Measurements from ENCODE around the gene LENEP. TPM values are rescaled to one million over a fixed set of nuclear protein-coding genes. Genes with fewer than 3 reads are reported as not detected.
"Not testable (repeated sequence)": the region's sequence is repeated elsewhere in the genome, so short reads cannot be mapped to it uniquely, and the experiment has no call there.

Gene LENEP
- total RNA-seq, 1 experiment from 2014 or later: not detected

- Histone ChIP-seq H3K36me3 (peaks cover 60% of the 10 kb centered on the region), H3K9me3 (no peaks in the 10 kb centered on the region), H3K27me3 (no peaks in the 10 kb centered on the region), H3K4me3 (no peak overlapping the region)
- no peak for DNase-seq
Observed at GRCh38 chr1:154987326-154987725, 6.1 kb upstream of the LENEP start.

GRCh38 chr1:154988058-154988954 is 5.1 kb upstream of the LENEP start:
- Histone ChIP-seq H3K27me3 (no peaks in the 10 kb centered on the region), H3K9me3 (no peaks in the 10 kb centered on the region), H3K36me3 (peaks cover 55% of the 10 kb centered on the region), H3K4me3 (no peak overlapping the region)
- DNase-seq: no peak

- H3K27me3 ChIP-seq: no peaks in the 10 kb centered on the region
- no peaks in the 10 kb centered on the region for H3K9me3 ChIP-seq
- peaks cover 53% of the 10 kb centered on the region for H3K36me3 ChIP-seq
- H3K4me3 ChIP-seq: no peak overlapping the region
- DNase-seq: no peak
Observed at GRCh38 chr1:154989195-154989860, 4.1 kb upstream of the LENEP start.

- Histone ChIP-seq H3K9me3 (no peaks in the 10 kb centered on the region), H3K36me3 (peaks cover 53% of the 10 kb centered on the region), H3K27me3 (no peaks in the 10 kb centered on the region), H3K4me3 (no peak overlapping the region)
- no peak for DNase-seq
Observed at GRCh38 chr1:154990276-154990675, 3.1 kb upstream of the LENEP start.

GRCh38 chr1:154992721-154993571 is 440 bp upstream of the LENEP start:
- Histone ChIP-seq H3K4me3 (no peak overlapping the region), H3K9me3 (no peaks in the 10 kb centered on the region), H3K36me3 (peaks cover 36% of the 10 kb centered on the region), H3K27me3 (no peaks in the 10 kb centered on the region)
- DNase-seq: no peak

GRCh38 chr1:154994269-154994587 is 842 bp downstream of the LENEP start:
- Histone ChIP-seq H3K9me3 (no peaks in the 10 kb centered on the region), H3K36me3 (peaks cover 23% of the 10 kb centered on the region), H3K27me3 (no peaks in the 10 kb centered on the region), H3K4me3 (no peak overlapping the region)
- no peak for DNase-seq

- Histone ChIP-seq H3K36me3 (peaks cover 19% of the 10 kb centered on the region), H3K9me3 (no peaks in the 10 kb centered on the region), H3K4me3 (no peak overlapping the region), H3K27me3 (no peaks in the 10 kb centered on the region)
- no peak for DNase-seq
Observed at GRCh38 chr1:154994591-154994990, 1.2 kb downstream of the LENEP start.

GRCh38 chr1:154995301-154995983 is 2.1 kb downstream of the LENEP start:
- peaks cover 11% of the 10 kb centered on the region for H3K36me3 ChIP-seq
- H3K27me3 ChIP-seq, H3K4me3 ChIP-seq, H3K9me3 ChIP-seq: not testable (repeated sequence)
- peak; percentile 69 for DNase-seq

GRCh38 chr1:154996966-154997701 is 3.7 kb downstream of the LENEP start:
- no peak for DNase-seq
- no peak overlapping the region for H3K4me3 ChIP-seq
- H3K36me3 ChIP-seq: no peaks in the 10 kb centered on the region
- H3K27me3 ChIP-seq: no peaks in the 10 kb centered on the region
- no peaks in the 10 kb centered on the region for H3K9me3 ChIP-seq

GRCh38 chr1:154998201-154998780 is 4.9 kb downstream of the LENEP start:
- DNase-seq: no peak
- H3K27me3 ChIP-seq: no peaks in the 10 kb centered on the region
- H3K36me3 ChIP-seq: peaks cover 6% of the 10 kb centered on the region
- no peak overlapping the region for H3K4me3 ChIP-seq
- no peaks in the 10 kb centered on the region; the same call in 1 of the 2 replicates for H3K9me3 ChIP-seq

- no peaks in the 10 kb centered on the region; the same call in 1 of the 2 replicates for H3K9me3 ChIP-seq
- no peaks in the 10 kb centered on the region for H3K27me3 ChIP-seq
- peaks cover 10% of the 10 kb centered on the region for H3K36me3 ChIP-seq
- no peak overlapping the region for H3K4me3 ChIP-seq
- DNase-seq: peak; percentile 67
Observed at GRCh38 chr1:154998818-154999570, 5.6 kb downstream of the LENEP start.

GRCh38 chr1:154999571-155000410 is 6.4 kb downstream of the LENEP start:
- no peaks in the 10 kb centered on the region for H3K27me3 ChIP-seq
- DNase-seq: peak; percentile 40
- peaks cover 18% of the 10 kb centered on the region for H3K36me3 ChIP-seq
- H3K4me3 ChIP-seq: peak overlapping the region; percentile 77
- no peaks in the 10 kb centered on the region; the same call in 1 of the 2 replicates for H3K9me3 ChIP-seq

- Histone ChIP-seq H3K9me3 (no peaks in the 10 kb centered on the region; the same call in 1 of the 2 replicates), H3K4me3 (peak overlapping the region; percentile 77), H3K36me3 (peaks cover 19% of the 10 kb centered on the region), H3K27me3 (no peaks in the 10 kb centered on the region)
- no peak for DNase-seq
Observed at GRCh38 chr1:155000411-155000725, 7.0 kb downstream of the LENEP start.

GRCh38 chr1:155000726-155001424 is 7.5 kb downstream of the LENEP start:
- peak; percentile 97 for DNase-seq
- peak overlapping the region; percentile 77 for H3K4me3 ChIP-seq
- H3K27me3 ChIP-seq: no peaks in the 10 kb centered on the region

More at GRCh38 chr1:155000726-155001424, 7.5 kb downstream of the LENEP start:
- H3K36me3 ChIP-seq: peaks cover 21% of the 10 kb centered on the region
- H3K9me3 ChIP-seq: no peaks in the 10 kb centered on the region; the same call in 1 of the 2 replicates
